Ascending aorta (tissue), 2 donors: Measurements from ENCODE around the gene NID2. TPM values are rescaled to one million over a fixed set of nuclear protein-coding genes. Genes with fewer than 3 reads are reported as not detected.

Experiments
- DNase-seq, 2 donors: peaks; one replicate each; pipeline ENCODE4 v3.0.0-alpha.2; 2019; ENCODE audit warnings: low spot score in 2 of 2
- H3K27ac ChIP-seq, 2 donors: fragments of 200-600 bp; sonication (generic); one replicate each; pipeline ENCODE4 v1.5.1; 2016 to 2017; ENCODE audit warnings: mild to moderate bottlenecking in 1 of 2
- H3K27me3 ChIP-seq: fragments of 200-600 bp; sonication (generic); one replicate; pipeline ENCODE4 v1.5.1; 2017
- H3K36me3 ChIP-seq, 2 donors: fragments of 200-600 bp; sonication (generic); one replicate each; pipeline ENCODE4 v1.5.1; 2016
- H3K4me1 ChIP-seq, 2 donors: fragments of 200-600 bp; sonication (generic); one replicate each; pipeline ENCODE4 v1.5.1; 2016 to 2017; ENCODE audit warnings: mild to moderate bottlenecking in 1 of 2
- H3K4me3 ChIP-seq, 2 donors: fragments of 200-600 bp; sonication (generic); one replicate each; pipeline ENCODE4 v1.5.1; 2016 to 2017; ENCODE audit warnings: mild to moderate bottlenecking in 1 of 2
- H3K9me3 ChIP-seq, 2 donors: fragments of 200-600 bp; sonication (generic); one replicate each; pipeline ENCODE4 v1.5.1; 2016
- intact Hi-C: fragments of 100-400 bp; cut with DNase I; formaldehyde crosslinking; loops from one replicate; pipeline ENCODE4 v1.15.1; 2023
- total RNA-seq: library from RNA; depleted of rRNA; stranded (reverse); fragments of >200 nt; gene quantifications from one replicate; pipeline ENCODE4 v1.1.0, GENCODE V29; 2016
- TF ChIP-seq, protein P1 (sequence below), 3 experiments: fragments of 200-600 bp in 2 of 3; fragments of 450-650 bp in 1 of 3; sonication (generic) in 2 of 3; IDR thresholded peaks; one replicate each; pipeline ENCODE4 v1.5.1; 2016 to 2019; ENCODE audit warnings: antibody characterized with exemption in 3 of 3, mild to moderate bottlenecking in 1 of 3, moderate library complexity in 1 of 3

Gene NID2
- total RNA-seq, 1 donor from 2014 or later, result 12.2 TPM

DNA sequence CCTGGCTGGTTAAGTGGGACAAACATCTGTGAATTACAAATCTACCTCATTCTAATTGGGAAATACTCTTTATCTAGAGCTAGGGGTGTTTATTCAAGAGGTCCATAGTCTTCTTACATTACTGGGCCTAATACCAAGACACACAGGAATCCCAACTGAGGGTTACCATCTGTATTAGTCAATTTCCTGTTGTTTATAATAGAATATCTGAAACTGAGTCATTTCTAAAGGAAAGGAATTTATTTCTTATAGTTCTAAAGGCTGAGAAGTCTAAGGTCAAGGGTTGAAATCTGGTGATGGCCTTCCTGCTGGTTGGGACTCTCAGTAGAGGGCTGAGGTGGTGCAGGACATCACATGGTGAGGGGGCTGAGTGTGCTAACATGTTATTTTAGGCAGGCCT lies 43.5 kb downstream of the NID2 start:
- no peaks in the 10 kb centered on the region for H3K9me3 ChIP-seq
- no peaks in the 10 kb centered on the region for H3K27me3 ChIP-seq
- peaks cover 0 to 7% of the 10 kb centered on the region in 2 donors for H3K4me1 ChIP-seq
- intact Hi-C loops, result no loop called here
- no peaks in the 10 kb centered on the region for H3K36me3 ChIP-seq
- no peak overlapping the region for H3K4me3 ChIP-seq
- DNase-seq, result no peak
- TF ChIP-seq, protein P1, sequence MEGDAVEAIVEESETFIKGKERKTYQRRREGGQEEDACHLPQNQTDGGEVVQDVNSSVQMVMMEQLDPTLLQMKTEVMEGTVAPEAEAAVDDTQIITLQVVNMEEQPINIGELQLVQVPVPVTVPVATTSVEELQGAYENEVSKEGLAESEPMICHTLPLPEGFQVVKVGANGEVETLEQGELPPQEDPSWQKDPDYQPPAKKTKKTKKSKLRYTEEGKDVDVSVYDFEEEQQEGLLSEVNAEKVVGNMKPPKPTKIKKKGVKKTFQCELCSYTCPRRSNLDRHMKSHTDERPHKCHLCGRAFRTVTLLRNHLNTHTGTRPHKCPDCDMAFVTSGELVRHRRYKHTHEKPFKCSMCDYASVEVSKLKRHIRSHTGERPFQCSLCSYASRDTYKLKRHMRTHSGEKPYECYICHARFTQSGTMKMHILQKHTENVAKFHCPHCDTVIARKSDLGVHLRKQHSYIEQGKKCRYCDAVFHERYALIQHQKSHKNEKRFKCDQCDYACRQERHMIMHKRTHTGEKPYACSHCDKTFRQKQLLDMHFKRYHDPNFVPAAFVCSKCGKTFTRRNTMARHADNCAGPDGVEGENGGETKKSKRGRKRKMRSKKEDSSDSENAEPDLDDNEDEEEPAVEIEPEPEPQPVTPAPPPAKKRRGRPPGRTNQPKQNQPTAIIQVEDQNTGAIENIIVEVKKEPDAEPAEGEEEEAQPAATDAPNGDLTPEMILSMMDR (IDR thresholded peaks at IDR 0.05), result no peak
- H3K27ac ChIP-seq, result peak overlapping the region; percentile 11 to 33

DNA sequence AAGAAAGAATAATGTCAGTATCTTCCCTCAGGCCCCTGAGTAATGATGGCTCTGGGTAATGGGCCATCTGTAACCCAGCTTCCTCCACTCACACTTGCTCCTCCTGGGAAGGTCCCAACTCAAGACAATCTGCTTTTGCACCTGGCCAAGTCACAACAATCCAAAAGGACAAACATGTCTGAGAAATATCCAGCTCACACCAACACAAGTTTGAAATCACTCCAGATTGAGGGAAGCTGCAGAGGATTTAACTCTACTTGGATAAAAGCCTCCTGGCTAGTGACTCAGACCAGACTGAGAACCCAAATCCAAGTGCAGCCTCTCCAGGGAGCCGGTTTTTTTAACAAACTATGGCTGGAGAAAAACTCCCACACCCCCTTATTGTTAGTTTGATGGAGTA lies 45.3 kb downstream of the NID2 start:
- Histone ChIP-seq H3K9me3 (no peaks in the 10 kb centered on the region), H3K27me3 (no peaks in the 10 kb centered on the region), H3K27ac (no peak overlapping the region), H3K4me1 (peaks cover 0 to 7% of the 10 kb centered on the region in 2 donors), H3K4me3 (no peak overlapping the region), H3K36me3 (peaks cover 0 to 5% of the 10 kb centered on the region in 2 donors)
- intact Hi-C loops, result no loop called here
- TF ChIP-seq, protein P1 (IDR thresholded peaks at IDR 0.05), result no peak
- DNase-seq, result no peak

DNA sequence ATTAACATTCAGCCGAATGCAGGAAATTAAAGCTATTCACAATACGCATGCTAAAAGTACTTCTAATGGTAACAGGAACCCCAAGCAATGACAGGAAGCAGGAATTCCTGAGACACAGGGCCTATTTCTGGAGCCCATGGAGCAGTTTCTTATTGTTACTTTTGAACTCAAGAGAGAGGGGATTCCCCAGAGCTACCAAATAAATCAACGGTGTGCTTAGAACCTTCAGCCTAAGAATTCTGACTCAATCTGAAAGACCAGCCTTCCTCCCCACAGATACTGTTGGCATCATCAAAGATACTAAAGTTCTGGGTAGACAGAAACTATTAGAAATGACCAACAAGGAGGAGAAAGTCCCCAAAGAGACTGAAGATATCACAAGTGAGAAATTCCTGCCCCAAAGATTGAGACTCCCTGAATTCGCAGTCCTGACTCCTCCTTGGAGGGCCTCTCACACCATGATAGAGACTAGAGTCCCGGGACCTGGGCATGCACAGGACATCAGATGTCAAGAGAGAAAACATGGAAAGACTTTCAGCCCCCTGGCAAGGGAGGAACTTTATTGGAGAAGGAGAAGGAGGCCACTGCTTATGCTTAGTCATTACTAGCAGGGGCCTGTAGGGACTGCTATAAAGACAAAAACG lies 46.8 kb downstream of the NID2 start:
- intact Hi-C loops, result no loop called here
- DNase-seq, result no peak
- TF ChIP-seq, protein P1 (IDR thresholded peaks at IDR 0.05), result no peak
- no peak overlapping the region for H3K27ac ChIP-seq
- H3K9me3 ChIP-seq, result no peaks in the 10 kb centered on the region
- H3K27me3 ChIP-seq, result no peaks in the 10 kb centered on the region
- H3K36me3 ChIP-seq, result peaks cover 0 to 8% of the 10 kb centered on the region in 2 donors
- peaks cover 0 to 7% of the 10 kb centered on the region in 2 donors for H3K4me1 ChIP-seq
- H3K4me3 ChIP-seq, result no peak overlapping the region

DNA sequence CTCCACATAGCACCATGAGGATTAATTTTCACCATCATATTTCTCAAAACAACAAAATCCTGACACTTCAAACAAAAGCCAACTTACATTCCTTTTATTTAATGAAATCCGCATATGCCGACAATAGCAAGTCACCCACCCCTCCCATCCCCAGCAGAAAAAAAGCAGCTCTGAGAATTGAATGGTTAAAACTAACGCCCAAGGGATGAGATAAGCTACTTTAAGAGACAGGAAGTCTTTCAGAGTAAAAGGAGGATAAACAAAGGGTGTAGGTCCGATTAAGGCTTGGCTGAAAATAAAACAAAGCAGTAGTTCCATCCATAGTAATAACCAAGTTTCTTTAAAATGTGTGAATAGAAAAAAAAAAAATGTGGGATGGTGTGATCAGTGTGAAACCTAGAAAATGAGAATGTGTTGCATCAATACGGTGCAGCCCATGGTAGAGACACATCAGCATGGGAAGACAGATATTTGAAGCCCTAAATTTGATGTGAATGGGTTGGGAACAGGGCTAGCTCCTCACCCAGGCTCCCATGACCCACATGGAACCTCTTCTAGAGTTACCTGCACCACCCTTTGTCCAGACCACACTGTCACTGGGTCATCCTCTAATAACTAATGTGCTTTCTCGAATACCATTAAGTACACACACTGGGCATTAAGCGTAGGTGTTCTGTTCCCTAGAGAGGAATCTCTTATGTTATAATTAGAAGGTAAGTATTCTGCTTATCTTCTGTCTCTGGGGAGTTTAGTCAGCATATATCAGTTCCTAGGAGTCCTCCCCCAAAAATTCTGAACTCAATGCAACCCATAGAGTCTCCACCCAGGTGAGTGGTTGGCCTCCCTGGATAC lies 47.8 kb downstream of the NID2 start:
- intact Hi-C loops, result no loop called here
- TF ChIP-seq, protein P1 (IDR thresholded peaks at IDR 0.05), result no peak
- Histone ChIP-seq H3K27me3 (no peaks in the 10 kb centered on the region), H3K9me3 (no peaks in the 10 kb centered on the region), H3K27ac (no peak overlapping the region), H3K4me1 (peaks cover 0 to 6% of the 10 kb centered on the region in 2 donors), H3K4me3 (no peak overlapping the region), H3K36me3 (peaks cover 0 to 8% of the 10 kb centered on the region in 2 donors)
- DNase-seq, result no peak

DNA sequence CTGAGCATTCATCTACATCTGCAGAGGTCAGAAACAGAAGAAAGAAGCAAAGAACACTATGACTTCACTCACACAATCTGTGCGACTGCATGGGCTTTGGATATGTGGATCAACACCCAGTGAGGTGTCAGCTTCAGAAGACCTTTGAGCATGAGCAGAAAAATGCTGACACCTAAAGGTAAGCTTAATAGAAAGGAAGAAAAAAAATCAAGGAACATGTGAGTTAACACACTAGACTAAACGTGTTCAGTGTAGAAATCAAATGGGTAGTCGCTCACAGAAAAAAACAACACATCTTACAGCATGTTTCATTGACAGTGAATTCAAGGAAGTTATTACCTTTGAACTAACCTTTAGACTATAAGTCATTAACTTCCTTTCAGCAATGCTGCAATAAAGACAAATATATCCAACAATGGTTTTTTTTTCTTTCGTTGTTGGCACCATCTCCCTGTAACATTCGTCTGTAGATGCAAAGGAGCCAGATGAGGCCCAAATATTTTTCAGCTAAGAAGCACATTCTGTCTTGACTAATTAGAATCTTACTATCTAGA lies 48.6 kb downstream of the NID2 start:
- no peaks in the 10 kb centered on the region for H3K9me3 ChIP-seq
- DNase-seq, result no peak
- H3K4me3 ChIP-seq, result no peak overlapping the region
- intact Hi-C loops, result no loop called here
- H3K27me3 ChIP-seq, result no peaks in the 10 kb centered on the region
- no peaks in the 10 kb centered on the region for H3K4me1 ChIP-seq
- no peak overlapping the region for H3K27ac ChIP-seq
- peaks cover 0 to 8% of the 10 kb centered on the region in 2 donors for H3K36me3 ChIP-seq
- TF ChIP-seq, protein P1 (IDR thresholded peaks at IDR 0.05), result no peak
